ENCODE measurements around the gene RGS19. TPM values are rescaled to one million over a fixed set of nuclear protein-coding genes. Genes with fewer than 3 reads are reported as not detected.

Gene RGS19
- total and polyA plus RNA-seq, 5 donors = 5.8 to 9.1 (median 8.0) TPM

- H3K27ac ChIP-seq (ENCODE audit: low read length) = peak overlapping the region; percentile 16
- 29% methylated on average over 33 of the region's 33 CpGs for WGBS
- DNase-seq (peak; percentile 80 to 91 (median 91)), ATAC-seq (peak; percentile 42 to 50)
- peak overlapping the region; percentile 1 for H3K4me3 ChIP-seq (ENCODE audit: low read length)
- no peaks in the 10 kb centered on the region for H3K4me1 ChIP-seq (ENCODE audit: control insufficient read depth, insufficient read depth, low read length)
- no peaks in the 10 kb centered on the region for H3K9me3 ChIP-seq (ENCODE audit: control insufficient read depth, low read length)
- intact Hi-C loops (cut with DNase I) = loop anchor here in 1 of 4 donors (5.0 kb wide), 1 partner anchor 86 kb away; no protein-coding TSS in a partner anchor
- H3K27me3 ChIP-seq (ENCODE audit: control insufficient read depth, insufficient read depth) = no peaks in the 10 kb centered on the region
Observed at GRCh38 chr20:64057628-64058498, 21.5 kb downstream of the RGS19 start.

- H3K27me3 ChIP-seq (ENCODE audit: control insufficient read depth, insufficient read depth) = no peaks in the 10 kb centered on the region
- peak; percentile 2 to 3 for ATAC-seq
- no peaks in the 10 kb centered on the region for H3K9me3 ChIP-seq (ENCODE audit: control insufficient read depth, low read length)
- no peaks in the 10 kb centered on the region for H3K4me1 ChIP-seq (ENCODE audit: control insufficient read depth, insufficient read depth, low read length)
- peak overlapping the region; percentile 1 for H3K4me3 ChIP-seq (ENCODE audit: low read length)
- peak in 1 of 3 donors; percentile 54 for DNase-seq
- intact Hi-C loops (cut with DNase I) = loop anchor here in 1 of 4 donors (5.0 kb wide), 1 partner anchor 85 kb away; no protein-coding TSS in a partner anchor
- WGBS = 49% methylated on average over 39 of the region's 39 CpGs
- peak overlapping the region; percentile 16 for H3K27ac ChIP-seq (ENCODE audit: low read length)
Observed at GRCh38 chr20:64056889-64057627, 22.3 kb downstream of the RGS19 start.

DNA sequence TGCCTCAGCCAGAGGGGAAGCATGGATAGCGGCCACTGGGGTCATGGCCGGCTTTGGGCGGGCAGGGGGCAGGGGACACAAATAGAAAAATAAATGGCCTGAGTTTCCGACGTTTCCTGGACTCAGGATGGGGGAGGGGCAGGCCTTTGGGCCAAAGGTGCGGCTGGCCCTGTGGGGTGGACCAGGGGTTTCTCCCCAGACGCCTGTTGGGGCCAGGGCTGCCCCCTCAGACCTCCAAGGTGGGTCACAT lies 22.8 kb downstream of the RGS19 start:
- H3K4me3 ChIP-seq (ENCODE audit: low read length) = no peak overlapping the region
- WGBS = 53% methylated on average over 7 of the region's 7 CpGs
- no peak for ATAC-seq
- DNase-seq = peak in 2 of 3 donors; percentile 65 to 69
- peak overlapping the region; percentile 16 for H3K27ac ChIP-seq (ENCODE audit: low read length)
- H3K9me3 ChIP-seq (ENCODE audit: control insufficient read depth, low read length) = no peaks in the 10 kb centered on the region
- no peaks in the 10 kb centered on the region for H3K4me1 ChIP-seq (ENCODE audit: control insufficient read depth, insufficient read depth, low read length)
- intact Hi-C loops (cut with DNase I) = loop anchor here in 1 of 4 donors (5.0 kb wide), 1 partner anchor 84 kb away; no protein-coding TSS in a partner anchor
- no peaks in the 10 kb centered on the region for H3K27me3 ChIP-seq (ENCODE audit: control insufficient read depth, insufficient read depth)

DNA sequence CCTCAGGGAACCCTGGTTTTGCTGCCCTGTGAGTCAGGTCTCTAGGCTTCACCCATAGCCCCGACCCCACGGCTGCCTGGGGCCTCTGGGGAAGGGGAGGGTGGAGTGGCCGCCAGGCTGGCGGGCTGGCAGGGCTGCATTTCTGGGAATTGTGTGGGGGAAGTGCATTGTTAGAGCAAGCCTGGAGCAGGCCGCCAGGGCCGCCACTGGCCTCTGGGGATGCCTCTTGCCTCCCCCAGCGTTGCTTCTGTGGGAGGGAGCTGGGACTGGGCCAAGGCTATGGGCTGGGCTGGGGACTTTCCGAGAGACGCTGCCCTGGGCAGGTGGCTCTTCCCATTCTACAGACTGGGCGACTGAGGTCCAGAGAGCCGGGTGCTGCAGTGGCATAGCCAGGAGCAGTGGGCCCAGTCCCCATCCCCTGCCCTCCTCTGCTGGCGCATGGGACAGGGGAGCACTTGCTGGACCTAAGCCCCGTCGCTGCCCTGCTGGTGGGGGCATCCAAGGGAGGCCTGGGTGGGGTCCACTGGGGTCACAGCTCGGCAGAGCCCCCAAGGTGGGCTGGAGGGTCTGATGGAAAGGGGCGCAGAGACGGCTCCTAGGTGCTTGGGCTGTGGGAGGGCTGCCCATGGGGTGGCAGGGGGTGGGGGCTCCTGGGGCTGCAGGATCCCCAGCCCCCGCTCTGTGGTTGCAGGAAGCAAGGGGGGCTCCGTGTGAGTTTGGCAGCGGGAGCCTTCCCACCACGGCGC lies 23.3 kb downstream of the RGS19 start:
- H3K27ac ChIP-seq (ENCODE audit: low read length) = peak overlapping the region; percentile 76
- WGBS = 38% methylated on average over 22 of the region's 22 CpGs
- intact Hi-C loops (cut with DNase I) = loop anchor here in 1 of 4 donors (5.0 kb wide), 1 partner anchor 84 kb away; no protein-coding TSS in a partner anchor
- ATAC-seq (peak; percentile 27 to 54), DNase-seq (peak; percentile 84 to 92 (median 91))
- H3K27me3 ChIP-seq (ENCODE audit: control insufficient read depth, insufficient read depth) = no peaks in the 10 kb centered on the region
- H3K4me3 ChIP-seq (ENCODE audit: low read length) = no peak overlapping the region
- H3K4me1 ChIP-seq (ENCODE audit: control insufficient read depth, insufficient read depth, low read length) = no peaks in the 10 kb centered on the region
- H3K9me3 ChIP-seq (ENCODE audit: control insufficient read depth, low read length) = no peaks in the 10 kb centered on the region

GRCh38 chr20:64055396-64055892 lies 23.9 kb downstream of the RGS19 start:
- Histone ChIP-seq H3K4me1 (ENCODE audit: control insufficient read depth, insufficient read depth, low read length) (no peaks in the 10 kb centered on the region), H3K27me3 (ENCODE audit: control insufficient read depth, insufficient read depth) (no peaks in the 10 kb centered on the region), H3K4me3 (ENCODE audit: low read length) (no peak overlapping the region), H3K9me3 (ENCODE audit: control insufficient read depth, low read length) (no peaks in the 10 kb centered on the region), H3K27ac (ENCODE audit: low read length) (peak overlapping the region; percentile 76)
- DNase-seq (no peak), ATAC-seq (no peak)
- intact Hi-C loops (cut with DNase I) = loop anchor here in 1 of 4 donors (5.0 kb wide), 1 partner anchor 83 kb away; no protein-coding TSS in a partner anchor
- WGBS = 61% methylated on average over 9 of the region's 9 CpGs

GRCh38 chr20:64053841-64054661 lies 25.3 kb downstream of the RGS19 start:
- Histone ChIP-seq H3K4me1 (ENCODE audit: control insufficient read depth, insufficient read depth, low read length) (no peaks in the 10 kb centered on the region), H3K27ac (ENCODE audit: low read length) (peak overlapping the region; percentile 71), H3K27me3 (ENCODE audit: control insufficient read depth, insufficient read depth) (no peaks in the 10 kb centered on the region), H3K9me3 (ENCODE audit: control insufficient read depth, low read length) (no peaks in the 10 kb centered on the region), H3K4me3 (ENCODE audit: low read length) (no peak overlapping the region)
- 20% methylated on average over 17 of the region's 17 CpGs for WGBS
- peak; percentile 84 to 91 (median 90) for DNase-seq
- intact Hi-C loops (cut with DNase I) = no loop called here
- ATAC-seq = peak; percentile 56 to 68

DNA sequence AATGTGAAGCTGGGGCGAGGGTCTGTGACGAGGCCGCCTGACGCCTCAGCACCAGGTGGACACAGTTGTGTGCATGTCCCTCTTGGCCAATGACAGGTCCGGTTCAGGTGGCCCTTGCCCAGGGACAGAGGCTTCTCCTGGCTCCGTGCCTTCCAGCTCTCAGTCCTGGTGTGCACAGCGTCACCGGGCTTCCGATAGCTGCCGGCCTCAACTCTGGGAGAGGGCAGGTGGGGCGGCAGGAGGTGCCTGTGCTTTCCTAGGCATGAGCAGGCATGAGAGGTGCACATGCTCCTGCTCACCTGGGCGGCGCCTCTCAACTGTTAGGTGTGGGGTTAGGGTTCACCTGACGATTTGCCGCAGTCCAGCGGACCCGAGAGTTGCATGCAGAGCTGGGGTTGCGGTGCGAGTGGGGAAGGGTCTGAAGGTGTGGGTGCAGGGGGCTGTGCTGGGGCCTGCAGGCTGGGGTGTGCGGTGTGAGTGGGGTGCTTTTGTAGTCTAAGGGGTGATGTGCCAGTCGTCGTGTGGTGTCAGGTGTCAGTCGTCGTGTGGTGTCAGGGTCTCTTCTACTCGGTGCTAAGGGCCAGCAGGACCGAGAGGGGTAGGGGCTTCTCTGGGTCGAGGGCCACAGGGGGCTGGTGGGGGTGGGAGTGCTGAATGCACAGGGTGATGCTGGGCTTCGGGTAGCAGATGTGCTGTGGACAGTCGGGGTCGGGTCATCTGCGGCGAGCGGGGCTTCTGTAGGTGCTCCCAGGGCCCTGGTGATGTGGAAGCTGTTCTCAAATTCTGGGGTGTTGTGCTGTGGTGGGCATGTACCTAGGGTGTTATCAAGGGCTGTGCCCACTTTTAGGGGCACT lies 26.1 kb downstream of the RGS19 start:
- no peaks in the 10 kb centered on the region for H3K9me3 ChIP-seq (ENCODE audit: control insufficient read depth, low read length)
- peak overlapping the region; percentile 68 for H3K27ac ChIP-seq (ENCODE audit: low read length)
- intact Hi-C loops (cut with DNase I) = no loop called here
- WGBS = 70% methylated on average over 33 of the region's 33 CpGs
- no peak overlapping the region for H3K4me3 ChIP-seq (ENCODE audit: low read length)
- H3K4me1 ChIP-seq (ENCODE audit: control insufficient read depth, insufficient read depth, low read length) = no peaks in the 10 kb centered on the region
- no peak for ATAC-seq
- no peaks in the 10 kb centered on the region for H3K27me3 ChIP-seq (ENCODE audit: control insufficient read depth, insufficient read depth)
- DNase-seq = no peak

DNA sequence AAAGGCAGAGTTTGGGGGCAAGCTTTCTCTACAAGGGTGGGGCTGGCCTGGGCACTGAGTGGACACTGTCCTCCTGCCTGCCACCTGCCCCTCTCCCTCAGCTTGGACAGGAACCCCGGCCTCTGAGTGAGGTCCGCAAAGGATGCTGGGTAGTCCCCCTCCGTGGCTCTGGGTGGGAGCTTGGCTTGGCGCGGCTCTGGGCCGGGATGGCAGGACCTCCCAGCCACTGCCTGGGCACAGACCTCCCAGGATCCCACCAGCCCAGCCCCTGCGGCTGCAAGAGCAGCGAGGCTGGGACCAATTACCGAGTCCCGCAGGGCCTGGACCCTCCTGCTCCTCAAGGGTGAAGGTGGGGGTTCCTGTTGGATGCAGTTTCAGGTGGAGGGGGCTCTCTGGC lies 27.0 kb downstream of the RGS19 start:
- no peaks in the 10 kb centered on the region for H3K4me1 ChIP-seq (ENCODE audit: control insufficient read depth, insufficient read depth, low read length)
- no peak overlapping the region for H3K4me3 ChIP-seq (ENCODE audit: low read length)
- WGBS = 65% methylated on average over 10 of the region's 10 CpGs
- DNase-seq = no peak
- intact Hi-C loops (cut with DNase I) = no loop called here
- no peak for ATAC-seq
- H3K27ac ChIP-seq (ENCODE audit: low read length) = peak overlapping the region; percentile 68
- no peaks in the 10 kb centered on the region for H3K27me3 ChIP-seq (ENCODE audit: control insufficient read depth, insufficient read depth)
- no peaks in the 10 kb centered on the region for H3K9me3 ChIP-seq (ENCODE audit: control insufficient read depth, low read length)

GRCh38 chr20:64051561-64052325 lies 27.6 kb downstream of the RGS19 start:
- H3K4me1 ChIP-seq (ENCODE audit: control insufficient read depth, insufficient read depth, low read length) = no peaks in the 10 kb centered on the region

More at GRCh38 chr20:64051561-64052325, 27.6 kb downstream of the RGS19 start:
- H3K27ac ChIP-seq (ENCODE audit: low read length) = peak overlapping the region; percentile 68
- peak; percentile 50 to 60 for ATAC-seq
- peak; percentile 83 to 91 (median 90) for DNase-seq
- intact Hi-C loops (cut with DNase I) = no loop called here
- no peaks in the 10 kb centered on the region for H3K9me3 ChIP-seq (ENCODE audit: control insufficient read depth, low read length)
- WGBS = 72% methylated on average over 15 of the region's 15 CpGs
- H3K27me3 ChIP-seq (ENCODE audit: control insufficient read depth, insufficient read depth) = no peaks in the 10 kb centered on the region
- no peak overlapping the region for H3K4me3 ChIP-seq (ENCODE audit: low read length)

Measured in right cardiac atrium (tissue), 5 donors.